HG03439 (cell line): ENCODE results near the gene AMBN.

Experiments
- ATAC-seq: cut with Tn5 transposase; IDR thresholded peaks from one replicate; pipeline ENCODE4 v1.9.1; 2021; ENCODE audit warnings: mild to moderate bottlenecking, moderate library complexity; ENCODE audit not compliant: unreplicated experiment

The AMBN gene, protein sequence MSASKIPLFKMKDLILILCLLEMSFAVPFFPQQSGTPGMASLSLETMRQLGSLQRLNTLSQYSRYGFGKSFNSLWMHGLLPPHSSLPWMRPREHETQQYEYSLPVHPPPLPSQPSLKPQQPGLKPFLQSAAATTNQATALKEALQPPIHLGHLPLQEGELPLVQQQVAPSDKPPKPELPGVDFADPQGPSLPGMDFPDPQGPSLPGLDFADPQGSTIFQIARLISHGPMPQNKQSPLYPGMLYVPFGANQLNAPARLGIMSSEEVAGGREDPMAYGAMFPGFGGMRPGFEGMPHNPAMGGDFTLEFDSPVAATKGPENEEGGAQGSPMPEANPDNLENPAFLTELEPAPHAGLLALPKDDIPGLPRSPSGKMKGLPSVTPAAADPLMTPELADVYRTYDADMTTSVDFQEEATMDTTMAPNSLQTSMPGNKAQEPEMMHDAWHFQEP

GRCh38 chr4:70591955-70592582 is at the start of gene AMBN:
TSS of gene AMBN (plus strand) at chr4:70592256. CDS start at chr4:70592359, 103 bp downstream.
- ATAC-seq, result no peak

DNA sequence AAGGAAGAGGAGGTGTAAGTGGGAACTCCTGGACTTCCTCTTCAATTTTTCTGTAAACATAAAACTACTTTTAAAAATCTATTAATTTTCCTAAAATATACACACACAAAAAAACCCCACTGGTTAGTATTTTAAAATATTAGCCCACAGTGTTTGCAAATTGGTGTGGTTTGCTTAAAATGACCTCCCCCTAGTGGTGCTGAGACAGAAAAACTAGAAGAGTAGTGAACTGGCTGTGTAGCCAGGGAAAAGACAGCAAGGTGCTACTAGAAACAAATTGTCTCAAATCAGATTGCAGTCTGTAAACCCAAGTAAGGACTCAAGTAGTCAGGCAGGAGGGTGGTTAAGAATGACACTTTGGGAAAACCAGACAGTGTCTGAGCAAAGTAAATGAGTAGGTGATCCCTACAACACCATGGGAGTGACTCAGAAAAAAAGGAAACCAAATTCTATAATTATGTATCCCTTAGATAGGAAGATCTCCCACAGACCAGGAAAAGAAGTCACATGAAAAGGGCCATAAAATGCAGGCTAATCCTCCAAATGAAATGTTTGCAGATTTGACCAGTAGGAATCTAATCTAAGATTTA is 47.7 kb upstream of the AMBN start:
- ATAC-seq, result peak; percentile 54

DNA sequence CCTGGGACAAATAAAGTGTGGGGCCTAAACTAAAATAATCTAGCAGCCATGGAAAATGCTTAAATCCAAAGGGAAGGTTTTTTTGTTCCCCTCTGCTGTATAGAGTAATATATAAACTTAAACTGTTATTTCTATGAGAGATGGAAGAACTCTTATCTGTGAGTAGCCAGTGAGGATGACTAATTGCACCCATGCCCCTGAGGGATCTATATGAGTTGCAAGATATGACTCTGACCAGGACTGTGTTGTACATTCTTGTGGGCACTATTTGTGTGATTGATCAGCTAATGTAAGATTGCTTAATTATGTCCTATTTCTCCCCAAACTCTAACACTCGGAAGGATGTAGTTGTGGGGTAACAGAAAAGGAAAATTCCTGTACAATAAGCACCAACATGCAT is 35.2 kb upstream of the AMBN start:
- no peak for ATAC-seq

DNA sequence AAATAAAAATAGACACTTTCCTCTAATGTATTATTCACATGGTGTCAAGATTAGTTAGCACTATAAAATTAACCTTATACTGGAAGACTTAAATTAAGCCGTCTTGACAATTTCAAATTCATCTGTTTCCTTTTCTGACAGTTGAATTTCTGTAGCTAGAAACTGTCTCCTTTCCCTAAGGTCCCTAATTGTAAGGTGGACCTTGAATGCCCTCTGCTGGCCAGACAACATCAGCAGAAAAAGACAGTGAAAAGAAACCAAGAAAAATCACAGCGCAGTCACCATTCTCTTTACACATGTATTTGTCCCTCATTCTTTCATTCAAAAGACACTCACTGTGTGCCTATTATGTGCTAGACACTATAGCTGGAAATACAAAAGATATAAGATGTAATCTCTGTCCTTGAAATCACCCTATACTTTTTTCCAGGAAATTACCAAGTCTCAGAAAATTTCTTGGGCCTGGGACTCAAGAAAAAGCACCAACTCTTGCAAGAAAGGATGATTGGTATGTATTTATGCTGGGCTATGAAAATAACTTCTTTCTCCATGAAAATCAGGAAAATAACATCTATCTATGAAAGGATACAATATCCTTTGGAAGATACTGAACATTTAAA is 32.7 kb upstream of the AMBN start:
- ATAC-seq, result no peak

DNA sequence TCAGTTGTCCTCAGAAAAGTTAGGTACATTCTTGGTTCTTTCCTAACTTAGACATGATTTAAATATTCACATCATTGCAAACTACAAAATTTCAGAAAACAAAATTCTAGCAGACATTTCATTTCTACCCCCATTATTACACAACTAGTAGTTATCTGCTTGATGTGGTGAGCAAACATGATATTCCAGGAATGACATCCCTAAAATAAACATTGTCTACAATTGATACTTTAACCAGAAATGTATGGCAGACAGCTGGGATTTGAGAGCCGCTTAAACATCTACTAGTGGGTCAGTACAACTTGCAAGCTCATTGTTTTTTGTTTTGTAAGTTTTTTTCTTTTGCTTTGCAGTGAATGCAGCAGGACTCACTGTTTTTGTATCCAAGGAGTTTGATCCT is 32.1 kb upstream of the AMBN start:
- ATAC-seq, result no peak

GRCh38 chr4:70564033-70564432 is 28.0 kb upstream of the AMBN start:
- ATAC-seq, result no peak

GRCh38 chr4:70570796-70571195 is 21.3 kb upstream of the AMBN start:
- no peak for ATAC-seq

DNA sequence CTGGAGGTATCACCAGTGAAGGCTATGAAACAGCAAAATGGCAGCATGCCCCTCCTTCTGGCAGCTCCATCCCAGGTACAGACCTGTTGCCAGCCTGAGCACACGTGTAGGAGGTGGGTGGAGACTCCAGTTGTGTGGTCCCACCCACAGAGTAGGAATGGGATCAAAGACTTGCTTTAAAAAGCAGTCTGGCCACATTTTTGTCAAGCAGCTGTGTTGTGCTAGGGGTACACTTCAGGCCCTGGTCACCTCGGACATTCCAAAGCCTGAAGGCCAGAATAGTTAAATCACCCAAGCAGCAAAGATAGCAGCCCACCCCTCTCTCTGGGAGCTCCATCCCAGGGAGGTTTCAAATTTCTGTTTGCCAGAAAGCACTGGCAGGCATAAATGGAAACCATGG is 20.3 kb upstream of the AMBN start:
- no peak for ATAC-seq

DNA sequence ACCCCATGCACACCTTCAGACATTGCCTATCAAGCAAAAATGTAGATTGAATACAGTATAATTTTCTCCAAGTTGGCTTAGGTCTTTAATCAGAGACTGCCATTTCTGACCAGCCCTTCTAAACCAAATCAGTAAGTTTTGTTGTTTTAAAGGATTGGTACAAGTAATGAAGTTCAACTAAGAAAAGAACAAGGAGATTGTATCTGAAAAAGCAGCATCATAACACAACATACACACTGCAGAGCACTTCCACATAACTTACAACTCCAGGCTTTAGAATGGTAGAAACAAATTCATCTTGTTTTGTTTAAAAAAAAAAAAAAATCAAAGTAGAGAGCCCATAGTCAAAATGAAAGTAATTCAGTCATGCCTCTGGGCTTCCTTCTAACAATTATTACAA is 16.1 kb upstream of the AMBN start:
- ATAC-seq, result no peak

- no peak for ATAC-seq
These were observed 14.7 kb upstream of the AMBN start for GRCh38 chr4:70577220-70577927.

DNA sequence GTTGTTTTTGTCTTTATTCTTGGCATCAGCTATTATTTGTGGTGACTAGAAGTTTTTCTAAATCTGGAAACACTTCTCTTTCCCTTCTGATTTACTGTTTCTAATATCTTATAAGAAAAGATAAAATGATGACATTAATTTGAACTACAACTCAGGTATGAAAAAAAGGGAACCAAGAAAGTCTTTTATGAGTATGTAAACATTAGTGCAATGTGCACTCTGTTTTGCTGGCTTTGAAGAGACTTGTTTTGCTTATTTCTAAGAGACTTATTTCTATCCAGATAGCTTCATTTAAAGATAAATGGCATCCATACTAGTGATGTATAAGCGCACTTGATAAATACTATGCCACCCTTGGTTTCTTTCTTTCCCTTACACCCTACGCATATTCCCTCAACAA is 10.1 kb upstream of the AMBN start:
- ATAC-seq, result no peak

GRCh38 chr4:70583952-70584834 is 7.9 kb upstream of the AMBN start:
- ATAC-seq, result no peak

- ATAC-seq, result no peak
These were observed 5.2 kb upstream of the AMBN start for GRCh38 chr4:70586841-70587240.

GRCh38 chr4:70589785-70590184 is 2.3 kb upstream of the AMBN start:
- peak; percentile 85 for ATAC-seq

DNA sequence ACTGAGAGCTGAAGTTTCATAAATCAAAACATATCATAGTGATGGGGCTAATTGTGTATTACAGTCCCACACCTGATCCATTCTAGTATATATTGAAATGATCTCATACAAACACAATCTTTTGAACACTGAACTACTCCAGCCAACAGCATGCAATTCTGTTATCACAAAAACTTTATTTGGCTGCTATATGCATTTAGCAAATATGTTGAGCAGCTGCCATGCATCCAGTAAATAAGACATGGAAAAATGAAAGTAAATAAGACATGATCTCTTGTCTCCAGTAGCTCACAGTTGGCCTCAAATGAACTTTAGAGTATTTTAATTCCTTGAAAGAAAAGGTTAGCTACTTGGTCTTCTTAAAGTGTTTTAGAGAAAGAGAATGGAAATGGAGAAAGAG is 2.1 kb downstream of the AMBN start:
- no peak for ATAC-seq

DNA sequence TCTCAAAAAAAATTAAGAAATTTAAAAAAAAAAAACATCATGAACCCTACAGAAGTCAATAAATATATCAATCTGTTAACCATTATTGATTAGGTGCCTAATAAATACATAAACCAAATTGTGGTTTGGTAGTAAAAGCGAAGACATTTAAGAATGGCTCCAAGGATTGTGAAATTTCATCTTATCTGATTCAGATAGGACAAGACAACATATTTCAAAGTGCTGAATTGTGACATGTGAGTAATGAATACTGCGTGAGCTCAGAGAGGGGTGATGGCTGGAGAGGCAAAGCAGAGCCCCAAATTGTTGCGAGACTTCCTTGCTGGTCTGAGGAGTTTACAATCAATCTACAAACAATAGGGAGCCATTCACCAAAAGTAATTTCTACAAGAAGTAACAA is 8.2 kb downstream of the AMBN start:
- no peak for ATAC-seq

GRCh38 chr4:70600977-70601376 is 8.9 kb downstream of the AMBN start:
- no peak for ATAC-seq

GRCh38 chr4:70601422-70602039 is 9.5 kb downstream of the AMBN start:
- ATAC-seq, result peak; percentile 96

DNA sequence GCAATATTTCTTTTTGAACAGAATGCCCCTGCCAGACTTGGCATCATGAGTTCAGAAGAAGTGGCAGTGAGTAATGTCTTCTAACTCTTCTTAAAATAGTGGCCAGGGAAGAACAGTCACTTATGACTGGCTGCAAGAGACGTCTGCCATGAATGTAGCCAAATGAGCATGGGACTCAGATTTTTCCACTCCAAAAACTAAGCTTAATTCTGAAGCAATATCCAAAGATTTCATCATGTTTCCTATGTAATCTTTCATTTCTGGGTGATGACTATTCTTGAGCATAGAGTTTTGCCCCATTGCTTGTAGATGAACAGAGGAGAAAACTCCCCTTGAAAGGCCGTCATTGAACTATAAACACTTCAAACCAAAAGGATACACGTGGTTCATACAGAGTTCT is 11.8 kb downstream of the AMBN start:
- ATAC-seq, result no peak

GRCh38 chr4:70606459-70606858 is 14.4 kb downstream of the AMBN start:
- ATAC-seq, result no peak
